GM21737 (cell line): ENCODE measurements around the gene VAPA.

Experiments
- ATAC-seq: cut with Tn5 transposase; IDR thresholded peaks from one replicate; pipeline ENCODE4 v1.9.1; 2021; ENCODE audit warnings: mild to moderate bottlenecking, moderate library complexity; ENCODE audit not compliant: unreplicated experiment

The VAPA gene

DNA sequence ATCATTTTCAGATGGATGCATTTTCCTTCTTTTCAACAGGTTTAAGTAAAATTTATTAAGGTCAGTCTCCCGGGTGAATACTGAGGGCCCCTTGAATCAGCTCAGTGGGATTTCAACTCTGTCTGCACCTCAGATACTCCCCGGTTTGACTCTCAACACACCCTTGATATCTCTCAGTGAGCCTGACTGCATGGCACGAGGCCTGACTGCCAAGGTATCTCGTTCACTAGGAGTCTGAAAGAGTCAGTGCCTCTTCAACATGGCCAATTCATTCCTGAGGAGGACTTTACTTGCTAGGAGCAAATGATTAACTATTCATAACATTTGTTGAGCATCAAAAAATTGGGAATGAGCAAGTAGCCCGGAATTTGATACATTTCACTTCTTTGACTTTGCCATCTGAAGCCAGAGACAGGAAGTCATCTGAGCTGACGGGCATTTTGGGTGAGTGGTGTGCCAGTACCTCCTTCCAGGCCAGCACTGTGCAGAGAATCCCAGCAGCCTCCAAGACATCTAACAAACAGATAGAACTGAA is 81.0 kb downstream of the VAPA start:
- ATAC-seq: no peak

DNA sequence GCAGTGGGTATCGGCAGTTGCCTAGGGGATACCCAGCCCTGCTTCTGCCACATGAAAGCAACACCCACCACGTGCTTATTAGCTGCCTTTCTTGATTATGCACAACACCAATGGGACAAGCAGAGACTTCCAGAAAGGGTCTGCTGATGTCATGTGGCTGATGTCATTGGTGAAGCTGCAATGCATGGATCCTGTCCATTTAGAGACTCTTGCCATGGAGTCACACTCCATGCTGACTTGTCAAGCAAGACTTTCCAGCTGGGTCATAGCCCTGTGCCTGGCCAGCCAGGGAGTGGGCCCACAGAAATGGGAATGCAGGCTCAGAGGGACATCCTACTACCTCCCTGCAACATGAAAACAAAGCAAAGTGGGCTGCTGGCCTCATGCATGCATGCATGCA is 81.8 kb downstream of the VAPA start:
- no peak for ATAC-seq

- no peak for ATAC-seq
Measured at GRCh38 chr18:9996094-9996493, 82.3 kb downstream of the VAPA start.

- no peak for ATAC-seq
Measured at GRCh38 chr18:9997711-9998110, 83.9 kb downstream of the VAPA start.

GRCh38 chr18:9998330-9998729 is 84.5 kb downstream of the VAPA start:
- no peak for ATAC-seq

DNA sequence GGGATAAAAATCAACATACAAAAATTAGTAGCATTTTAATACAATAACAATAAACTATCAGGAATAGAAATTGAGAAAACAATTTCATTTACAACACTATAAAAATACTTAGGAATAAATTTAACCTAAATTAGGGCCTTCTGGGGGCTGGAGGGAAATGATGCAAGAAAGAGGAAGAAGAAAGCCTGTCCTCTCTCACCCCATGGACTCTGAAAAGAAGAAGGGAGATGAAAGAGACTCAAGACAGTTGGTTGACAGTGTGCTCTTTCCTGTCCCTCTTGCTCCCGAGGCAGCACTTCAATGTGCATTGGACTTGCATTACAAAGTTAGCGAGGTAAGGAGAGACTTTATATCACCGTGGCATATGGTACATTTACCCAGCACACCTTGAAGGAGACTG is 88.5 kb downstream of the VAPA start:
- no peak for ATAC-seq

DNA sequence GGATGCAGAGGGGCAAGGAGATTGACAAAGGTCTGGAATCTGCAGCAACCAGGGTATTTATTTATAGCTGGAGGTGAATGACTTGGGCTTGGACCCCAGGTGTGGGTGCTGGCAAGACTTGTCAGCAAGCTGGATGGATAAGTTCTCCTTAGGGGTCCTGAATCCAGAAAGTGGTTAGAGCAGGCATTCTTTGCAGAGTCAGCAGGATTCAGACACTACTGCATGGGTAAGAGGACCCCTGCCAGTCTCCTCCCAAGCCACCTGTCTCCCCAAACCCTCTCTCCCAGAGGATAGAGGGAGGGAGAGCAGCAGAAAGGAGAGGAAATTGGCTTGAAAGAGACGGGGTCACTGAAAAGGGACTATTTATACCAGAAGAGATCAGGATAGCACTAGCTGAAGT is 89.5 kb downstream of the VAPA start:
- no peak for ATAC-seq

GRCh38 chr18:10003866-10004265 is 90.0 kb downstream of the VAPA start:
- no peak for ATAC-seq

DNA sequence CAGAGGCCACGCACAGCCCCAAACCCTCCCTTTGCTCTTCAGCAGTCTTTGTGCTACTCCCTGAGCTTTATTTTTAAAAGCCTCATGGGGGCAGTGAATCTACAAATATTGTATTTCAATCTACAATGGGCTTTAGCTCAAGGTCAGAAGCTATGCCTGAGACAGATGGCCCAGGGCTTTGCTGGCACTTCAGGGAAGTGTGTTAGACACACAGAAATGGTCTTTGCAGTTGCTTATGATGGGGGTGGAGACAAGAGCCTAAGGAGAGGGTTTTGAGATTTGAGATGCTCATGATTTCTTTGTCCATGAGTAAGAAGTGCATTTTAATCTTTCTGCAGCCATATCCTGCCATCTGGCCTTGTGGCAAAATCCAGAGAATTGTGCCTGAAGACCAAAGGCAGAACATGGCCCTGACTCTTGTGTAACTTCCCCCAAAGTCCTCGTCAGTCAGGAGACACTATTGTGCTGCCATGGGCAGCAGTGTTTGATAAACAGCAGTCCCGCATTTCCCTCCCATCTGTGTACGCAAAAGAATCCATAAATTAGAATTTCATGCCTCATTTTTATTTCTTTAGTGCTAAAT is 92.6 kb downstream of the VAPA start:
- ATAC-seq: no peak

- ATAC-seq: no peak
Measured at GRCh38 chr18:10008006-10008647, 94.3 kb downstream of the VAPA start.
